ENCODE measurements around the gene MEF2C.

MEF2C gene

GRCh38 chr5:88679638-88680037, 203.3 kb downstream of the MEF2C start:
- DNase-seq (ENCODE audit: low spot score): no peak
- TF ChIP-seq CTCF (IDR thresholded peaks at IDR 0.05; ENCODE audit: extremely low read depth, missing control alignments): no peak

DNA sequence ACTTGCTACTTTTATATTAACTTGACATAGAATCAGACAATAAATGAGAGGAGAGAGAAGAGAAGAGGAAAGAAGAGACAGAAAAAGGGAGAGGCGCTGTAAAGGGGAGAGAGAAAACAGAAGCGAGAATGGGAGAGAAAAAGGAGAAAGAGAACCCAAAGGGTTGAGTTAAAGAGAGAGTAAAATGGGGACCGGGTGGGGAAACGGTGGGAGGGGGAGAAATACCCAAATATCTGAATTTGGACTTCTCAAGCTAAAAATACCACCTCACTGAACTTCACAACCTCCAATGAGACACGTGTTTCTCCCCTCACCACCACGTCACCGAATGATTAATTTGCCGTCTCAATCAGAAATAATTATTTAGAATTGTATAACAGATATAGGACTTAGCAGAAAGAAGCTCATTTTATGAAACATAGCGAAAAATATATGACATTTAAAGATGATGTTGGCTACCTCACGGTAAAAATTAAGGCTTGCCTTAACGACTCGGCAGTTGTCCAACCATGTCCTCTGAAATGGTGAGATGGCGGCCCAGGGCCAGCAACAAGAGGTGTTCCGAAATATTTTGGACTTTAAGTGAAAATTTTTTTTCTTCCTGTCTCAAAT, 204.1 kb downstream of the MEF2C start:
- DNase-seq (ENCODE audit: low spot score): no peak
- TF ChIP-seq CTCF (IDR thresholded peaks at IDR 0.05; ENCODE audit: extremely low read depth, missing control alignments): no peak

DNA sequence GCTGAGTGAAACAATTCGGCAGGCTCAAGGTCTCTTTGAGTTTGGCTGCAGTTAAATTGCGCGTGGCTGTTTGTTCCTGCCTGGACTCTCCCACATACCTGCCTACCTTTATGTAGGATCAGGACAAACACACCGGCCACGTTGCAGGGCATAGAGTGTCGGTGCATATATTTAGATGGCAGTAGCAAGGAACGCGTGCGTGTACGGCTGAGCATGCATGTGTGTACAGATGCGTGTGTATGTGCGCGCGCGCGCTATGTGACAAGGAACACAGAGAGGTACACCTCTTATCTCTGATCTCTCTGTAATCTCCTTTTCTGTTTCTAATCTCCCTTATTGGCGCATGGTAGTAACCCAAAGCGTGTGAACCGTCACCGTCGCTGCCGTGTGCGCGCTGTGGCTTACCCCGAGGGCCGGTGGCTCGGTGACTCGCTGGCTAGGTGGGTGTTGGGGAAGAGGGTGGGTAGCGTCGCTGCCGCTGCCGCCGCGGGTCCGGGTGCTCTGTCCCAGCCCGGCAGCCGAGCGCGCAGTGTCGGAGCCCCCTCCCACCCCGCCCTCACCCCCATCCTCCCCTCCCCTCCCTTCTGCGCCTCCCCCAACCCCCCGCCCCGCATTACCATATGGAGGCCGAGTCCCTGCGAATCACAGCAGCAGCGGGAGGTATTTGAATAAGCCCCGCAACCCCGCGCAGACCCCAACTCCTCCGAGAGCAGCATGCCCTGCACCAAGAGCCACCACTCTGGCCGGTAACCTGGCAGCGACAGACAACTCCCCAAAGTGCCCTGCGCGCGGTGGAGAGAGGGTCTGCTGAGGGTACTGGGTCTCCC, 204.8 kb downstream of the MEF2C start:
- DNase-seq (ENCODE audit: low spot score): no peak
- no peak for TF ChIP-seq CTCF (IDR thresholded peaks at IDR 0.05; ENCODE audit: extremely low read depth, missing control alignments)

- DNase-seq (ENCODE audit: low spot score): no peak
- no peak for TF ChIP-seq CTCF (IDR thresholded peaks at IDR 0.05; ENCODE audit: extremely low read depth, missing control alignments)
These were observed 205.5 kb downstream of the MEF2C start for GRCh38 chr5:88677376-88677895.

GRCh38 chr5:88676637-88677375, 206.2 kb downstream of the MEF2C start:
- TF ChIP-seq CTCF (IDR thresholded peaks at IDR 0.05; ENCODE audit: extremely low read depth, missing control alignments): no peak
- DNase-seq (ENCODE audit: low spot score): no peak

DNA sequence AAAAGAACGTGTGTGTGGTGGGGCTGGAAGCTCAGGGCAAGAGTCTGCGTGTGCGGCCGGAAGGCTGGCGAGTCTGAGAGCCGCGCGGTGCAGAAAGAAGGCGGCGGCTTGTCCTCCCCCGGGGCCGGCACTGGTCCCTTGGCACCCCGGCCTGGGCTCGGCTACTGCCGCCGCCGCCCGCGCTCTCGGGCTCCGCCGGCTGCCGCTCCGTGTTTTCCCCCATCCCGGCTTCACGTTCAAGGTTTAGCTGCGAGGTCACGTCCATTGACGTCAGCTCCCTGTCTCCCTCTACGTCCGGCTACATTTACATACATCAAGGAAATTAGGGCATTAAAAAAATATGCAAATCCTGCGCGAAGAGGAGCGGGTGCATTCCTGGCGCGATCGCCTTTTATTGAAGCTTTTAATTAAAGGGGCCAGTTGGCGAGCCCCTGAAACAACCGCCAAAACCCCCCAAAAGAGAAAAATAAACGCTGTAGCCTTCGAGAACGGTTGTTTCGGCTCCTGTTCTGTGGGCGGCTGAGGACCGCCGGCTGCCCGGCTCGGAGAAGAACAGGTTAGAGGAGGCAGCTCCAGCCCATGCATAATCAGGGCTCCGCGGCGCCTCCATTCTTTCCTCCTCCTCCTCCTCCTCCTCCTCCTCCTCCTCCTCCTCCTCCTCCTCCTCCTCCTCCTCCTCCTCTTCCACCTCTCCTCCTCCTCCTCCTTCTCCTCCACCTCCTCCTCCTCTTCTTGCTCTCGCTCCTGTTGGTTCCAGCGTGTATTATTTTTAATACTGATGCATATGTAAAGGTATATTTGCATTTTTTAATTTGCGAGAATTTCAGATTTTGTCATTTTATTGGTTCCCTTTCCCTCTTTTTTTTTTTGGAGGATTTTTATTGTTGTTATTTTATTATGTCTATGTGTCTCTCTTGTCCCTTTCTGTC, 207.0 kb downstream of the MEF2C start:
- no peak for TF ChIP-seq CTCF (IDR thresholded peaks at IDR 0.05; ENCODE audit: extremely low read depth, missing control alignments)
- DNase-seq (ENCODE audit: low spot score): no peak
